ENCODE results near the gene DLGAP5. TPM values are rescaled to one million over a fixed set of nuclear protein-coding genes. Genes with fewer than 3 reads are reported as not detected.

Gene DLGAP5, protein sequence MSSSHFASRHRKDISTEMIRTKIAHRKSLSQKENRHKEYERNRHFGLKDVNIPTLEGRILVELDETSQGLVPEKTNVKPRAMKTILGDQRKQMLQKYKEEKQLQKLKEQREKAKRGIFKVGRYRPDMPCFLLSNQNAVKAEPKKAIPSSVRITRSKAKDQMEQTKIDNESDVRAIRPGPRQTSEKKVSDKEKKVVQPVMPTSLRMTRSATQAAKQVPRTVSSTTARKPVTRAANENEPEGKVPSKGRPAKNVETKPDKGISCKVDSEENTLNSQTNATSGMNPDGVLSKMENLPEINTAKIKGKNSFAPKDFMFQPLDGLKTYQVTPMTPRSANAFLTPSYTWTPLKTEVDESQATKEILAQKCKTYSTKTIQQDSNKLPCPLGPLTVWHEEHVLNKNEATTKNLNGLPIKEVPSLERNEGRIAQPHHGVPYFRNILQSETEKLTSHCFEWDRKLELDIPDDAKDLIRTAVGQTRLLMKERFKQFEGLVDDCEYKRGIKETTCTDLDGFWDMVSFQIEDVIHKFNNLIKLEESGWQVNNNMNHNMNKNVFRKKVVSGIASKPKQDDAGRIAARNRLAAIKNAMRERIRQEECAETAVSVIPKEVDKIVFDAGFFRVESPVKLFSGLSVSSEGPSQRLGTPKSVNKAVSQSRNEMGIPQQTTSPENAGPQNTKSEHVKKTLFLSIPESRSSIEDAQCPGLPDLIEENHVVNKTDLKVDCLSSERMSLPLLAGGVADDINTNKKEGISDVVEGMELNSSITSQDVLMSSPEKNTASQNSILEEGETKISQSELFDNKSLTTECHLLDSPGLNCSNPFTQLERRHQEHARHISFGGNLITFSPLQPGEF
- total RNA-seq, result 10 to 100 TPM; 79.7 to 84.8 TPM

DNA sequence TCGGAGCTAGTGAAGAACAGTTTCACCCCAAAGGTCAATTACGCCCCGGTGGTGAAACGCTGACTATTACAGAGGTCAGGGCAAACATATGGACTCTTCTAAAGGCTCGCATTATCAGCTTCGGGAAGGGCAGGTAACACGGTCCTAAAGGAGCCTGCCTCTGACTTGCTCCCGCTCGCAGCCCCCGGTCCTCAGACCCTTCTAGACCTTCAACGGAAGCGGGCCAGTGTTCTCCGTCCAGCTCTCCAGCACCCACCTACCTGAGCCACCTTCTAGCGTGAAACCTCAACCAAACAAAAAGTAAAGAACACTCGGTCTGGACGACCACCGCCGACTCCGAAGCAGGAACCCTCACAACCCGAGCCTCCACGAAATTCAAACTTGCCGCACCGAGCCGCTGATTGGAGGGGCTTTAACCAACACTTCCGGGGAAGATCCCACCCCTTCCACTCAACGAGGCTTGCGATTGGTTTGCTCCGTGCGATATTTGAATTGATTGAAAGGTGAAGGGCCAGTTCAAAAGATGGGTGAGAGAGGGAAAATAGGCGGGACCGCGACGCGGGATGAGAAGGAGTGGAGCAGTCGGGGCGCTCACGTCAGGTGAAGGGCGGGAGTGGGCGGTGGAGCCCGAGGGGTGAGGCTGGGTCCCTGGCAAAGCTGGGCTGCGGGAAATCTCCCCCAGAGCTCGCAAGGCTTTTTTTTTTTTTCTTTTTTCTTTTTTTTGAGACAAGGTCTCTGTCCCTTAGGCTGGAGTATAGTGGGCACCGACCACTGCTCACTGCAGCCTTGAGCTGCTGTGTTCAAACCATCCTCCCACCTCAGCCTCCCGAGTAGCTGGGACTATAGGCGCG is at the start of gene DLGAP5:
Gene DLGAP5, minus strand, starts transcription at position 383 of the 851 bp plus-strand sequence. CDS start 2,406 bp downstream, outside the sequence.
- H3K36me3 Mint-ChIP-seq, result peaks cover 22% of the 10 kb centered on the region
- ATAC-seq (ENCODE audit: low read depth), result peak; percentile 98
- peak within 1 kb of the TSS; percentile 92 for H3K27ac Mint-ChIP-seq
- H3K4me3 Mint-ChIP-seq, result peak within 1 kb of the TSS; percentile 97
- peaks cover 26% of the 10 kb centered on the region for H3K4me1 Mint-ChIP-seq
- H3K9me3 Mint-ChIP-seq, result no peaks in the 10 kb centered on the region
- POLR2A ChIA-PET, result interaction anchor here (0.7 to 2.2 kb wide), 16 partner anchors 10 to 288 kb away, joined by 3 to 14 read pairs (median 4); partner anchors contain the start of genes FBXO34, MAPK1IP1L, SOCS4 and WDHD1
- DNase-seq, result peak; percentile 86
- H3K27me3 Mint-ChIP-seq, result peaks cover 4% of the 10 kb centered on the region

DNA sequence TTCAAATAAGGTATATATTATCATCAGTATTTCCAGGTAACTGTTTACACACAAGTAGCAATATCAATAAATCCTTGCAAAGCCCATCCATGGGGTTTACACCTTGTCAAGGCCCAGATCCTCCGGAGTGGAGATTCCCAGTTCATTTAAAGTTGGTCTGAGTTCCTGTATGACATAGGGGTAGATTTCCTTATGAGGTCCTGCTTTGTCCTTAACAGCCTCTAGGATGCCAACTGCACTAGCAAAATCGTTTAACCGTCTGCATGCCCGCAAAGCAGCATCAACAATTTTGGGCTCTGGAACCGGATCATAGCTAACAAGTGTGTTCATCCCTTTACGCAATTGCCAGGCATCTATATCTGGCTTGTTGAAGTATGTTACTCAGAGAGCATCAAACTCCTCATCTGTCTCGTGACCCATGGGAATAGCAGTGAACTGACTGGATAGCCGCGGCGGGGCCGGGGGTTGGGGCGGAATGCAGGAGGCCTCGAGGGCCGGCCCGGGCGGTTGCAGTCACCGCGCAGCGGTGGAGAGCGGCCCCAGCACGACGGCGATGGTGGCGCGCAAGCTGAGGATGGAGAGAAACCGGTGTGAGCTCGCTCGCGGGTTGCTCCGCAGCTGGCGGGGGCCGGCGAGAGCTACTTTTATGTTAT is 49.3 kb upstream of the DLGAP5 start:
- Mint-ChIP-seq H3K9me3 (no peaks in the 10 kb centered on the region), H3K4me1 (peaks cover 3% of the 10 kb centered on the region), H3K36me3 (no peaks in the 10 kb centered on the region), H3K4me3 (no peak overlapping the region), H3K27ac (no peak overlapping the region), H3K27me3 (peaks cover 11% of the 10 kb centered on the region)
- no peak for ATAC-seq (ENCODE audit: low read depth)
- POLR2A ChIA-PET, result no interaction called here
- DNase-seq, result no peak

DNA sequence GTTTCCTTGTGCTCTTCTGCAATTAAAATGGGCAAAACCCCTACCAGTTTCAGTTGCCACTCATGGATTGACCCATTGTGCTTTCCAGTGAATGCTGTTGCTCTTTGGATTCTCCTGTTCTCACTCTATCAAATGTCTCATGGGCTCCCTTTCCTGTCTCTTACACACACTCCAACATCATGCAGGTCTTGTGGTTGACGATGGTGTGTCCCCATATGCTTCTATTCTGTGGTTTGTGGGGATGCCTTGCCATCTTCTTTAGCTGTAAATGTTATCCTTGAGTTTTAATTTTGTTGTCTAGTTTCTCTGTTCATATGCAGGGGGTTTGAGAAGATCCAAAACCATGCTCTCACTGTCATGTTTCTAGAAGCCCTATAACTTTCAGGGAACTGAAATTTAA is 47.9 kb upstream of the DLGAP5 start:
- Mint-ChIP-seq H3K27ac (no peak overlapping the region), H3K36me3 (no peaks in the 10 kb centered on the region), H3K4me1 (peaks cover 3% of the 10 kb centered on the region), H3K9me3 (no peaks in the 10 kb centered on the region), H3K4me3 (no peak overlapping the region), H3K27me3 (peaks cover 16% of the 10 kb centered on the region)
- ATAC-seq (ENCODE audit: low read depth) (no peak), DNase-seq (no peak)
- POLR2A ChIA-PET, result no interaction called here

DNA sequence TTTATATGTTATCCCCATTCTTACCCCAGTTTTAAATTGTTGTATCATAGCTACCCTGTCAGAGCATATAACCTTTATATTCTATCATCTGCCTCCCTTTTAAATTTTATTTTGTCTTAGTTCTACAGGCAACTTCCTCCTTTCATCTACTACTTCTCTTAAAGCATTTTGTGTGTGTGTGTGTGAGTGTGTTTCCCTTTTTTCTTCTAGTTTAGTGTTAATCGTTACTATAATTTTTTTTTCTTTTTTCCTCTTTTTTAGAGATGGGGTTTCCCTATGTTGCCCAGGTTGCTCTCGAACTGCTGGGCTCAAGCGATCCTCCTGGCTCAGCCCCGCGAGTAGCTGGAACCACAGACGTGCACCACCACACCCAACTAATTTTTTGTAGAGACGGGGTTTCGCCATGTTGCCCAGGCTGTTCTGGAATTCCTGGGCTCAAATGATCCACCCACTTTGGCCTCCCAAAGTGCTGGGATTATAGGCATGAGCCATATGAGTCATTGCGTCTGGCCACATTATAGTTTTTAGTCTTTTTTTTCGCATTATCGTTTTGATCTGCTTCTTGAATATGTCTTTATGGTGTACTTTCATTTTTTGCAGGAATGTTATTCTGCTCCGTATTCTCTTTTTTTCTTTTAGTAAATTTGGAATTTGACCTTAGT is 46.8 kb upstream of the DLGAP5 start:
- no peak overlapping the region for H3K27ac Mint-ChIP-seq
- DNase-seq (no peak), ATAC-seq (ENCODE audit: low read depth) (no peak)
- no peaks in the 10 kb centered on the region for H3K36me3 Mint-ChIP-seq
- peaks cover 3% of the 10 kb centered on the region for H3K4me1 Mint-ChIP-seq
- no peaks in the 10 kb centered on the region for H3K9me3 Mint-ChIP-seq
- H3K27me3 Mint-ChIP-seq, result peaks cover 16% of the 10 kb centered on the region
- POLR2A ChIA-PET, result no interaction called here
- no peak overlapping the region for H3K4me3 Mint-ChIP-seq

DNA sequence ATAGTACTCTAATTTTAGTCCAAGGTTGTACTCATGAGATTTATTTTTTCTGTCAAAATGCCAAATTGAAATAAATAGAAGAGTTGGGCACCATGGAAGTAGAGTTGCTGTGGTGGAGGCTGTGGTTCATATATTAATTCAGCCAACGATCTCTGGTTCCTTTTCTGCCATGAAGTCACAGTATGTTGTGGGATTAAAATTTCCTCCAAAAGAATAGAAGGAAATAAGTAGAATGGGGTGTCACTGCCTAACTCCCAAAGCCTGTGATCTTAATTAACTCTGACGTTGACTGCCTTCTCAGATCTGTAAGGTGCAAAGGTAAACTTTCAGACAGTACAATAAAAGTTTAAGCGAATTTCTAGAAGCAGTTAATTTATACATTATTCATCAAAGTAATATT is 42.2 kb upstream of the DLGAP5 start:
- Mint-ChIP-seq H3K4me3 (no peak overlapping the region), H3K4me1 (no peaks in the 10 kb centered on the region), H3K36me3 (no peaks in the 10 kb centered on the region), H3K27me3 (peaks cover 24% of the 10 kb centered on the region), H3K9me3 (no peaks in the 10 kb centered on the region), H3K27ac (no peak overlapping the region)
- DNase-seq (no peak), ATAC-seq (ENCODE audit: low read depth) (no peak)
- POLR2A ChIA-PET, result no interaction called here

DNA sequence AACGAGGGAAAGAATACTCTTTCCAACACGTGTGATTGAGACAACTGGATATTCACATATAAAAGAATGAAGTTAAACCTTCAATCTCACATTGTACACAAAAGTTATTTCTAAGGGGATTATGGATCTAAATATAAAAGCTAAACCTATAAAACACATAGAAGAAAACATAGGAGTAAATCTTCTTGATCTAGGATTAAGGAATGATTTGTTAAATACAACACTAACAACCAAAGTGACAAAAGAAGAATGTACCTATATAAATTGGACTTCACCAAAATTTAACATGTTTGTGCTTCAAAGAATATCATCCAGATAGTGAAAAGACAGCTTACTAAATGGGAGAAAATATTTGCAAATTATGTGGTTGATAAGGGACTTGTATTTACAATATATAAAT is 36.9 kb upstream of the DLGAP5 start:
- Mint-ChIP-seq H3K9me3 (peaks cover 6% of the 10 kb centered on the region), H3K27me3 (peaks cover 22% of the 10 kb centered on the region), H3K36me3 (peaks cover 3% of the 10 kb centered on the region), H3K27ac (no peak overlapping the region), H3K4me3 (no peak overlapping the region), H3K4me1 (no peaks in the 10 kb centered on the region)
- no peak for ATAC-seq (ENCODE audit: low read depth)
- DNase-seq, result no peak
- POLR2A ChIA-PET, result no interaction called here

DNA sequence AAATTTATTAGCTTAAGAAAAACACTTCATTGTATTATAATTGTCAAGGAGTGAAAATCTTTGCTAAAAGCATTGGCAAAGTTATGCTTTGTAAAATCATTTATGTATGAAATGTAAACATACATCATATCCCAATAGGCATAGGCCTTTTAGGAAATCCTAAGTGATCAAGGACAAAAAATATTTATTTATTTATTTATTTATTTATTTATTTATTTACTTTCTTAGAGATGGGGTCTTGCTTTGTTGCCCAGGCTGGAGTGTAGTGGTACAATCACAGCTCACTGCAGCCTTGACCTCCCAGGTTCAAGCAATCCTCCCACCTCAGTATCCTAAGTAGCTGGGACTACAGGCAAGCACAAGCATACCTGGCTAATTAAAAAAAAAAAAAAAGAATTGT is 32.0 kb upstream of the DLGAP5 start:
- Mint-ChIP-seq H3K4me1 (no peaks in the 10 kb centered on the region), H3K27ac (no peak overlapping the region), H3K9me3 (peaks cover 8% of the 10 kb centered on the region), H3K4me3 (no peak overlapping the region), H3K36me3 (peaks cover 3% of the 10 kb centered on the region), H3K27me3 (peaks cover 17% of the 10 kb centered on the region)
- ATAC-seq (ENCODE audit: low read depth) (no peak), DNase-seq (no peak)
- POLR2A ChIA-PET, result no interaction called here

DNA sequence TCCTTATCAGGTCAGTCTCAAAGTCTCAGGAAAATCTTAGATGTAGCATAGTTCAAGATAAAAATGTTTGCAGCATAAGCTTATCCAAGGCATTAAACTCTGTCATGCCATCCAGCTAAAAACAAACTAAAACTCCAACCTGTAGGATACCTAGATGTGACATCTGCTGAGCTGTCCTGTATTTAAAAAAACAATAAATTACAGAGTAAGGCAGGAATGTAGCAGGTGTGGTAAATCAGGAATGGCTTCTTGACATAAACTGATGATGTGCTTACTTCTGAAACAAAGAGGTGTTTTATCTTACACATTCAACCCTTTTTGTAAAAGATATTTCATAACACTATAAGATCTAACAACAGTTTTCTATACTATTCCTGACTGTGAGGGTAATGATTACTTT is 30.6 kb upstream of the DLGAP5 start:
- peaks cover 3% of the 10 kb centered on the region for H3K36me3 Mint-ChIP-seq
- DNase-seq, result no peak
- no peak for ATAC-seq (ENCODE audit: low read depth)
- no peaks in the 10 kb centered on the region for H3K4me1 Mint-ChIP-seq
- POLR2A ChIA-PET, result no interaction called here
- no peak overlapping the region for H3K4me3 Mint-ChIP-seq
- H3K9me3 Mint-ChIP-seq, result peaks cover 6% of the 10 kb centered on the region
- H3K27ac Mint-ChIP-seq, result no peak overlapping the region
- peaks cover 13% of the 10 kb centered on the region for H3K27me3 Mint-ChIP-seq

DNA sequence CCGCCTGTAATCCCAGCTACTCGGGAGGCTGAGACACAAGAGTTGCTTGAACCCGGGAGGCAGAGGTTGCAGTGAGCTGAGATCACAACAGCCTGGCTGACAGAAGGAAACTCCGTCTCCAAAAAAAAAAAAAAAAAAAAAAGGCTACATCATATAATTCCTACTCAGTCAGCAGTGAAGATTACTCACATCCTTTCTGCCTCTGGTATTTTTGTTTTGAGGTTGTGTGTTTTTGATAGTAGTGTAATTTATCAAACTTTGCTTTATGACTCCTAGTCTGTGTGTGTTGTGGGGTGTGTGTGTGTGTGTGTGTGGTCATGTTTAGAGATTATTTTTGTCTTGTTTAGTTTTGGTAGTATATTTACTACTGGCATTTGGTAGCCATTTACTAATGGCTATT is 29.8 kb upstream of the DLGAP5 start:
- POLR2A ChIA-PET, result no interaction called here
- DNase-seq (no peak), ATAC-seq (ENCODE audit: low read depth) (no peak)
- H3K4me3 Mint-ChIP-seq, result no peak overlapping the region
- no peak overlapping the region for H3K27ac Mint-ChIP-seq
- peaks cover under 1% of the 10 kb centered on the region for H3K36me3 Mint-ChIP-seq
- peaks cover 2% of the 10 kb centered on the region for H3K9me3 Mint-ChIP-seq
- no peaks in the 10 kb centered on the region for H3K4me1 Mint-ChIP-seq
- H3K27me3 Mint-ChIP-seq, result peaks cover 13% of the 10 kb centered on the region

DNA sequence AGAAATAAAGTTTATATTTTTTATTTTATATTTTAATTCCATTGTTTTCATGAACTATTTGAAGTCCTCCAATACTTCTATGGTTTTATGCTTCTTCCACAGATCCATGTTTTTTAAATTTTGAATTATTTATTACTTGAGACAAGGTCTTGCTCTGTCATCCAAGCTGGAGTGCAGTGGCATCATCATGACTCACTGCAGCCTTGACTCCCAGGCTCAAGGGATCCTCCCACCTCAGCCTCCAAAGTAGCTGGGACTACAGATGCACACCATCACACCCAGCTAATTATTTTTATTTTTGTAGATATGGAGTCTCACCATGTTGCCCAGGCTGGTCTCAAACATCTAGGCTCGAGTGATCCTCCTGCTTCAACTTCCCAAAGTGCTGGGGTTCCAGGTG is 28.8 kb upstream of the DLGAP5 start:
- POLR2A ChIA-PET, result no interaction called here
- no peak overlapping the region for H3K4me3 Mint-ChIP-seq
- H3K27ac Mint-ChIP-seq, result no peak overlapping the region
- ATAC-seq (ENCODE audit: low read depth) (no peak), DNase-seq (no peak)
- H3K36me3 Mint-ChIP-seq, result no peaks in the 10 kb centered on the region
- no peaks in the 10 kb centered on the region for H3K4me1 Mint-ChIP-seq
- H3K27me3 Mint-ChIP-seq, result peaks cover 13% of the 10 kb centered on the region
- H3K9me3 Mint-ChIP-seq, result peaks cover 2% of the 10 kb centered on the region

DNA sequence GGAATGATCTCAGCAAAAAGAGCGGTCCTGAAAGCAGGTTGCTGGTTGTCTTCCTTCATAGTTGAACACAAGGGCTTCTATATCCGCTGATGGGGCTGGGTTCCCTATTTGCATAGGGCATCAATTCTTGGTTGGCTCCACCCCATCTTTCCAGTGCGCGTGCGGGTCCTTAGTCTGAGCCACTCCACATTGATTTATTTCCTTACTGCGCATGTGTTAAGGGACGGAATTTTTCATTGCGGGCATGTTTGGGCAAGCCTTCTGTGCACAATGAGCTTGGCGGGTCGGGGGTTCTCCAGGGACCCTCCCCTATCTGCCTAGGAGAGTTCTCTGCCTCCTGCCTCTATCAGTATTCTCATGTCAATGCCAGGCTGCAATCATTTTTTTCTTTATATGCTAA is 21.2 kb upstream of the DLGAP5 start:
- ATAC-seq (ENCODE audit: low read depth) (no peak), DNase-seq (no peak)
- no peaks in the 10 kb centered on the region for H3K36me3 Mint-ChIP-seq
- H3K27ac Mint-ChIP-seq, result no peak overlapping the region
- no peak overlapping the region for H3K4me3 Mint-ChIP-seq
- H3K9me3 Mint-ChIP-seq, result no peaks in the 10 kb centered on the region
- H3K4me1 Mint-ChIP-seq, result no peaks in the 10 kb centered on the region
- POLR2A ChIA-PET, result no interaction called here
- H3K27me3 Mint-ChIP-seq, result peaks cover 6% of the 10 kb centered on the region

DNA sequence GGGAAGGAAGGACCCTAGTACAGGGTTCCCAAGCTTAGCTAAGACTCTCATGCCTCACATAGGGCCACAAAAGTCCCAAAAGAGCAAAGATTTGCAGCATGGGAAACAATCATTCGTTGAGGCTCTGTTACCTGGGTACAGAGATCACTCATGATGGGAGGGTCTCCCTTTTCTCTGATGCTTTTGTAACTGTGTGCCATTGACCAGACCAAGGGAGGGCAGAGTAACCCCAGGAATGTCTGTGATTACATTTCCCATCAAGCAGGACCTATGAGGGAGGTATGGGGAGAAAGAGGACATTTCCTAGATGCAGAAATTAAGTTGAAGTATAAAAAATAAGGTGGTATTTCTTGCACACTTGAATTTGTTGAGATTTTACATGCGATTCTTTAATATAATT is 16.4 kb upstream of the DLGAP5 start:
- Mint-ChIP-seq H3K9me3 (no peaks in the 10 kb centered on the region), H3K27me3 (peaks cover 20% of the 10 kb centered on the region), H3K4me3 (no peak overlapping the region), H3K4me1 (no peaks in the 10 kb centered on the region), H3K36me3 (no peaks in the 10 kb centered on the region), H3K27ac (no peak overlapping the region)
- DNase-seq (no peak), ATAC-seq (ENCODE audit: low read depth) (no peak)
- POLR2A ChIA-PET, result no interaction called here

Data from activated naive CD8-positive, alpha-beta T cell treated with anti-CD3 and anti-CD28 coated beads, Interleukin-2, amount 10 ng/mL, durations not matched to agents 7 days and 5 days (primary cell).